ENCODE measurements around the gene ATP1A4.

ATP1A4 gene

GRCh38 chr1:160206036-160206389 is 54.6 kb downstream of the ATP1A4 start:
- DNase-seq (ENCODE audit: low spot score), result no peak

- peak; percentile 48 for DNase-seq (ENCODE audit: low spot score)
Measured at GRCh38 chr1:160206421-160207117, 55.2 kb downstream of the ATP1A4 start.

GRCh38 chr1:160207118-160207650 is 55.8 kb downstream of the ATP1A4 start:
- DNase-seq (ENCODE audit: low spot score), result no peak

- DNase-seq (ENCODE audit: low spot score), result no peak
Measured at GRCh38 chr1:160207771-160208556, 56.6 kb downstream of the ATP1A4 start.

GRCh38 chr1:160208557-160209320 is 57.3 kb downstream of the ATP1A4 start:
- no peak for DNase-seq (ENCODE audit: low spot score)

- no peak for DNase-seq (ENCODE audit: low spot score)
Measured at GRCh38 chr1:160209321-160210046, 58.1 kb downstream of the ATP1A4 start.

GRCh38 chr1:160210561-160210960 is 59.2 kb downstream of the ATP1A4 start:
- DNase-seq (ENCODE audit: low spot score), result no peak

GRCh38 chr1:160211046-160211790 is 59.8 kb downstream of the ATP1A4 start:
- no peak for DNase-seq (ENCODE audit: low spot score)

GRCh38 chr1:160214481-160215140 is 63.2 kb downstream of the ATP1A4 start:
- no peak for DNase-seq (ENCODE audit: low spot score)

GRCh38 chr1:160216301-160216700 is 64.9 kb downstream of the ATP1A4 start:
- no peak for DNase-seq (ENCODE audit: low spot score)

- no peak for DNase-seq (ENCODE audit: low spot score)
Measured at GRCh38 chr1:160217481-160218051, 66.2 kb downstream of the ATP1A4 start.

- no peak for DNase-seq (ENCODE audit: low spot score)
Measured at GRCh38 chr1:160219062-160219929, 67.9 kb downstream of the ATP1A4 start.

- DNase-seq (ENCODE audit: low spot score), result no peak
Measured at GRCh38 chr1:160220301-160220700, 68.9 kb downstream of the ATP1A4 start.

GRCh38 chr1:160221089-160221488 is 69.7 kb downstream of the ATP1A4 start:
- no peak for DNase-seq (ENCODE audit: low spot score)

- no peak for DNase-seq (ENCODE audit: low spot score)
Measured at GRCh38 chr1:160222546-160222945, 71.1 kb downstream of the ATP1A4 start.

GRCh38 chr1:160224606-160225005 is 73.2 kb downstream of the ATP1A4 start:
- DNase-seq (ENCODE audit: low spot score), result no peak

GRCh38 chr1:160225345-160225744 is 73.9 kb downstream of the ATP1A4 start:
- no peak for DNase-seq (ENCODE audit: low spot score)

GRCh38 chr1:160226623-160227022 is 75.2 kb downstream of the ATP1A4 start:
- DNase-seq (ENCODE audit: low spot score), result no peak

- DNase-seq (ENCODE audit: low spot score), result no peak
Measured at GRCh38 chr1:160227034-160227433, 75.6 kb downstream of the ATP1A4 start.
